ENCODE measurements around the gene GTSE1. TPM values are rescaled to one million over a fixed set of nuclear protein-coding genes. Genes with fewer than 3 reads are reported as not detected.

Gene GTSE1
- total and polyA plus RNA-seq, 10 donors, result 1.3 to 5.2 (median 3.0) TPM

GRCh38 chr22:46280063-46280817 lies 16.4 kb upstream of the GTSE1 start:
- H3K4me1 ChIP-seq, result peaks cover 0 to 79% (median 20%) of the 10 kb centered on the region in 6 donors
- TF ChIP-seq CTCF (IDR thresholded peaks at IDR 0.05 in 8 of 11, conservative IDR thresholded peaks at IDR 0.05 in 3 of 11) (no peak), POLR2A (IDR thresholded peaks at IDR 0.05) (no peak), POLR2AphosphoS5 (IDR thresholded peaks at IDR 0.05) (no peak)
- no peaks in the 10 kb centered on the region for H3K27me3 ChIP-seq (replicated peaks in 1 of 7)
- DNase-seq, result no peak
- H3K36me3 ChIP-seq, result peaks cover 3 to 98% (median 76%) of the 10 kb centered on the region in 6 donors
- H3K4me3 ChIP-seq, result no peak overlapping the region
- intact Hi-C loops (cut with DNase I; ENCODE audit: low total_unique reads), result no loop called here
- peak overlapping the region; percentile 29 to 86 (median 76) for H3K27ac ChIP-seq
- H3K9me3 ChIP-seq, result no peaks in the 10 kb centered on the region
- WGBS, 5 donors, result 90 to 97% (median 93%) methylated on average over 11 to 12 of the region's 12 CpGs

- Histone ChIP-seq H3K36me3 (peaks cover 0 to 98% (median 75%) of the 10 kb centered on the region in 6 donors), H3K4me1 (peaks cover 0 to 81% (median 20%) of the 10 kb centered on the region in 6 donors), H3K27ac (peak overlapping the region in 7 of 8 donors; percentile 67 to 86 (median 78)), H3K9me3 (no peaks in the 10 kb centered on the region), H3K27me3 (replicated peaks in 1 of 7) (no peaks in the 10 kb centered on the region), H3K4me3 (peak overlapping the region in 3 of 8 donors; percentile 5 to 55 (median 7))
- WGBS, 5 donors, result 64 to 75% (median 70%) methylated on average over 14 to 19 of the region's 19 CpGs
- DNase-seq, result peak; percentile 86
- TF ChIP-seq POLR2A (IDR thresholded peaks at IDR 0.05) (no peak), CTCF (IDR thresholded peaks at IDR 0.05 in 8 of 11, conservative IDR thresholded peaks at IDR 0.05 in 3 of 11) (no peak), POLR2AphosphoS5 (IDR thresholded peaks at IDR 0.05) (peak; percentile 53 to 79 (median 73))
- intact Hi-C loops (cut with DNase I; ENCODE audit: low total_unique reads), result no loop called here
Observed at GRCh38 chr22:46280999-46281623, 15.6 kb upstream of the GTSE1 start.

GRCh38 chr22:46281866-46282678 lies 14.6 kb upstream of the GTSE1 start:
- TF ChIP-seq POLR2AphosphoS5 (IDR thresholded peaks at IDR 0.05), result no peak
- TF ChIP-seq CTCF (IDR thresholded peaks at IDR 0.05 in 8 of 11, conservative IDR thresholded peaks at IDR 0.05 in 3 of 11), result no peak
- TF ChIP-seq POLR2A (IDR thresholded peaks at IDR 0.05), result no peak
- Histone ChIP-seq H3K9me3 (no peaks in the 10 kb centered on the region), H3K4me3 (peak overlapping the region in 3 of 8 donors; percentile 5 to 55 (median 7)), H3K4me1 (peaks cover 3 to 87% (median 27%) of the 10 kb centered on the region in 6 donors), H3K36me3 (peaks cover 0 to 100% (median 75%) of the 10 kb centered on the region in 6 donors), H3K27ac (peak overlapping the region in 6 of 8 donors; percentile 74 to 86 (median 78)), H3K27me3 (replicated peaks in 1 of 7) (no peaks in the 10 kb centered on the region)
- no peak for DNase-seq
- 91 to 96% (median 96%) methylated on average over 13 of the region's 13 CpGs for WGBS, 5 donors
- intact Hi-C loops (cut with DNase I; ENCODE audit: low total_unique reads), result no loop called here
